Activated T-cell treated with anti-CD3 and anti-CD28 coated beads, Interleukin-2, amount 50 U/mL, for 4 hours (primary cell): ENCODE measurements around the gene CRY2. TPM values are rescaled to one million over a fixed set of nuclear protein-coding genes. Genes with fewer than 3 reads are reported as not detected.

ENCODE experiments used
- ATAC-seq, 2 donors: fragments of 200-7000 bp; cut with Tn5 transposase; one replicate each; pipeline ENCODE4 v1.10.0; 2021
- DNase-seq: peaks from one replicate; pipeline ENCODE4 v3.0.0-alpha.2; 2020
- H3K27me3 Mint-ChIP-seq: one replicate; pipeline ENCODE4 v1.8.0; 2021; ENCODE audit warnings: low read depth, mixed read lengths
- H3K36me3 Mint-ChIP-seq: one replicate; pipeline ENCODE4 v1.8.0; 2022; ENCODE audit warnings: mixed read lengths; ENCODE audit not compliant: insufficient read depth
- H3K4me1 Mint-ChIP-seq: one replicate; pipeline ENCODE4 v1.8.0; 2021; ENCODE audit warnings: low read depth, mixed read lengths
- H3K4me3 Mint-ChIP-seq: one replicate; pipeline ENCODE4 v1.8.0; 2021; ENCODE audit warnings: mild to moderate bottlenecking, moderate library complexity, mixed read lengths
- H3K9me3 Mint-ChIP-seq: one replicate; pipeline ENCODE4 v1.8.0; 2021; ENCODE audit warnings: mixed read lengths
- total RNA-seq, 3 donors: library from RNA; stranded (reverse); gene quantifications; one replicate each; pipeline ENCODE4 v1.2.1, GENCODE V29; 2021

CRY2 gene
- total RNA-seq, 3 donors from 2014 or later, result 19.7 to 21.9 (median 19.9) TPM

DNA sequence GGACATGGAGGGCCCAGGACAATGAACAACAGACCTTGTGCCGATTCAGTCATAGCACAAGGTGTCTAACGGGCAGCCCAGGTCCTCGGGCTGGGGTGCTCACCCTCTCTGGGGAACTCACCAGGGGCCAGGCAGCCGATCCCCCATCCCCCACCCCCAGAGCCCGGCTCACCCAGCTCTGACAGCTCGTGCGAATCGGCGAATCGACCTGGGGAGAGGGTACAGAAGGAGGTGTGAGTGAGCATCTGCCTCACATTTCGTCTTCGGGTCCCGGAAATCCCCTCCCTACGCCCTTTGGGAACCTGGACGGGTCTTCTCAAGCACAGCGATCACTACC is 70.0 kb downstream of the CRY2 start:
- Mint-ChIP-seq H3K4me1 (peaks cover 40% of the 10 kb centered on the region), H3K4me3 (peak overlapping the region; percentile 96), H3K9me3 (no peaks in the 10 kb centered on the region), H3K36me3 (peaks cover 9% of the 10 kb centered on the region), H3K27me3 (peaks cover 5% of the 10 kb centered on the region)
- ATAC-seq (no peak), DNase-seq (no peak)

DNA sequence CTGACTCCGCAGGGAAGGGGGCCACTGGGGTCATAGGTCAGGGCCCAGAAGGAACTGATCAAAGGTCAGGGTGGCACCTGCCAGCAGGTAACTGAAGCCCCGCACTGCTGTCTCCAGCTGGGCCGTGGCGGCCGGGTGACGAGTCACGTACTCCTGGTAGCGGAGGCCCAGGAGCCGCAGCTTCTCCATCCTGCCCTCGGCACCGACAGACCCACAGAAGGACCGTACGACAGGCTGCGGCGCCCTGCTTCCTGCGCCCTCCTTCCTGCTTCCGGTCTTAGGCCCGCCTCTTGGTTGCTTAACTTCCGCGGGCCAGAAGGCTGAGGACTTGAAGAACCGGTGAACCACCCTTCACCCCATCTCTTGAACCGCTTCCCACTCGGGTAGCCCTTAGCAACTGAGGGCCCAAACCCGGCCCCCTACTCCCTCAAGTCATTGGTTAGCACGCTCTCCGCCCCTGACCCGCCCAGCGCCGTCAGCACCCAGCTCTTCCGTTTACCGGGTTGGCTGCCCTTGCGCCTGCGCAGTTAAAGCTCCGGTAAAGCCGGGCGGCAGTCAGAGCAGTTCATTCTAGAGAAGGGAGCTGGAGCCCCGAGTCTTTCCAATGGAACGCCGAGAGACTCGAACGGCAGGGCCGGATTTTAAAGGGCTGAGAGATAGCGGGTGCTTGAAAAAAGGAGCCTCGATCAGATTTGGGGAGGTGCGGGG is 70.5 kb downstream of the CRY2 start, which contains the start of gene PEX16:
TSS of gene PEX16 (minus strand) at position 255 of the 708 bp plus-strand sequence. CDS start at position 189, 66 bp downstream.
- peak; percentile 87 for DNase-seq
- peaks cover 40% of the 10 kb centered on the region for H3K4me1 Mint-ChIP-seq
- peaks cover 5% of the 10 kb centered on the region for H3K27me3 Mint-ChIP-seq
- H3K36me3 Mint-ChIP-seq, result peaks cover 9% of the 10 kb centered on the region
- ATAC-seq, result peak; percentile 89 to 94
- no peaks in the 10 kb centered on the region for H3K9me3 Mint-ChIP-seq
- H3K4me3 Mint-ChIP-seq, result peak within 1 kb of the TSS; percentile 96

DNA sequence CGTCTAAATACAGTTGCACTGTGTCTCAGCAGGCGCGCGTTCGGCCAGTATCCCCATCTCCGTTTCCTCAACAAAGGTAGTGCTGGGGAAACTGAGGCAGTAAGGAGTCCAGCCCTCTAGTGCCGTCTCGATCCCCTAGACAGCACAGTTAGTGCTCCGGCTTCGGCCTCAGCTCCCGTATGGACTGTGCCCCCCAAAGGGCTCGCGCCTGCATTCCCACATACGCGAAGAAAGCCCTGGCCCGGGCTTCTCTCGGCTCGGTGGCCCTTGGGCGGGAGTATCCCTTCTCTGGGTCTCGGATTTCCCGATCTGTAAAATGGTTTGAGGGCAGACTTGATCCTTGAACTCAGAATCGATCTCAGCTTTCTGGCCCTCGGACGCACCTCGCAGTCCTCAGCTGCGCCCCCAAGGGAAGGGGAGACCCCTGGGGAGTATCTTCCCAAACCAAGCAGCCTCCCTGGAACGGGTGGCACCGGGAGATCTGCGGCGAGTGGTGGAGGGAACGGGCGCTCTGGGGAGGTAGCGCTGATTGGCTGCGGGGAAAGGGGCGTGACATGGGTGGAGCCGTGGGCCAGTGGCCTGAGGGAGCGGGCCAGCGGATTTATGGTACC is 71.2 kb downstream of the CRY2 start:
- peak overlapping the region; percentile 96 for H3K4me3 Mint-ChIP-seq
- peak; percentile 38 for DNase-seq
- H3K27me3 Mint-ChIP-seq, result peaks cover 8% of the 10 kb centered on the region
- peaks cover 43% of the 10 kb centered on the region for H3K4me1 Mint-ChIP-seq
- ATAC-seq, result peak; percentile 25 to 30
- H3K9me3 Mint-ChIP-seq, result no peaks in the 10 kb centered on the region
- H3K36me3 Mint-ChIP-seq, result peaks cover 9% of the 10 kb centered on the region

DNA sequence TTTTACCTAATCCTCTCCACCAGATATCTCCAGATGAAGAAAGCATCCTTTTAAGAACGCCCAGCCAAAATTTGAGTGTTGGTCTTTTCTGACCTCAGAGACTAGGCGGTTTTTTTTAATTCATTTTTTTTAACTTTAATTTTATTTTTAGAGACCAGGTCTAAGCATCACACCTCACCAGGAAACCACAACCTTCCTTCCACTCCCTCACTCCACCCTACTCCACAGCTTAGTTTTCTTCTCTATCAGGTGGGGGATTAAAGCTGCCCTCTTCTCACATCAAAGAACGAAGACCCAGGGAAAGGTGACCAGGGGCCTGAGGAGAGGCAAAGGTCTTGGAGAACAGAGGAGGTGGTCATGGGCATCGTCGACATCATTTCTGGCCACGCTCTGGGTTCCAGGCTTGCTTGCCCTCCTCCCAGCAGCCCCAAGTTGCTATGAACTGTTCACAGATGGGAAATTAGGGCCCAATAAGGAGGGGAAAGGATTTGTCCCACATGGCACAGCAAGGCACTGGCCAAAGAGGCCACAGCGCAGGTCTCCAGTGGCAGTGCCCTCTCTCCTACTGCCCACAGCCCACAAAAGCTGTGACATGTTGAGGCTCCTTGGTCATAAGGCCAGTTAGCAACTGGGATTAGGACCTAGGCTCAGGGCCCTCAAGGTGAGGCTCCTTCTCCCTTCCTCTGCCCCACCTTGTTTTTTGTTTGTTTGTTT is 71.8 kb downstream of the CRY2 start:
- Mint-ChIP-seq H3K27me3 (peaks cover 10% of the 10 kb centered on the region), H3K9me3 (no peaks in the 10 kb centered on the region), H3K36me3 (peaks cover 5% of the 10 kb centered on the region), H3K4me1 (peaks cover 45% of the 10 kb centered on the region), H3K4me3 (peak overlapping the region; percentile 96)
- no peak for DNase-seq
- ATAC-seq, result no peak

DNA sequence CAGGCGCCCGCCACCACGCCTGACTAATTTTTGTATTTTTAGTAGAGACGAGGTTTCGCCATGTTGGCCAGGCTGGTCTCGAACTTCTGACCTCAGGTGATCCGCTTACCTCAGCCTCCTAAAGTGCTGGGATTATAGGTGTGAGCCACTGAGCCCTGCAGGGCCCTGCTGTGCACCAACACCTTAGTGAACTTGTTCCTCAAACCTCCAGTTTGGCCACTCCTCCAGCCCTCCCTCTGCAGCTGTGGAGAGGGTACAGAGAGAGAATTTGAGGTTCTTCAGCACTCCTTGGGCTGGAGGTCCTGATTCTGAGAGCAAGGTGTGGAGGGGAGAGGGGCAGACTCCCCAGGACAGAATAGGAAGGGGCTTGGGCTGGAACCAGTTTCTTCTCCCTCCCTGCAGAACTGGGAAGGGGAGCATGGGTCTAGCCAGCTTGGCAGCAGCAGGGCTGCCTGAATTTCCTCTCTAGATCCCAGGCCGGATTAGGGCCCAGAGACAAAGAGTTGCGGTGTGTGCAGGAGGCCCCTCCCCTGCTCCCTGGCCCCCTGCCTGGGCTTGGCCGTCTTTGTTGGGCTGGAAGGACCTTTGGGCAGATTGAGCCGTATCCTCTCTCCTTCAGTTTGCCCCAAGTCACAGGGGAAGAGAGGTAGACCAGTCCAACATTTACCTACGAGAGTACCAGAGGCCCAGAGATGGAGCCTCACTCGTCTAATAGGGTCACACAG is 72.7 kb downstream of the CRY2 start:
- Mint-ChIP-seq H3K4me3 (peak overlapping the region; percentile 96), H3K27me3 (peaks cover 14% of the 10 kb centered on the region), H3K4me1 (peaks cover 47% of the 10 kb centered on the region), H3K36me3 (peaks cover 2% of the 10 kb centered on the region), H3K9me3 (no peaks in the 10 kb centered on the region)
- ATAC-seq (no peak), DNase-seq (no peak)

DNA sequence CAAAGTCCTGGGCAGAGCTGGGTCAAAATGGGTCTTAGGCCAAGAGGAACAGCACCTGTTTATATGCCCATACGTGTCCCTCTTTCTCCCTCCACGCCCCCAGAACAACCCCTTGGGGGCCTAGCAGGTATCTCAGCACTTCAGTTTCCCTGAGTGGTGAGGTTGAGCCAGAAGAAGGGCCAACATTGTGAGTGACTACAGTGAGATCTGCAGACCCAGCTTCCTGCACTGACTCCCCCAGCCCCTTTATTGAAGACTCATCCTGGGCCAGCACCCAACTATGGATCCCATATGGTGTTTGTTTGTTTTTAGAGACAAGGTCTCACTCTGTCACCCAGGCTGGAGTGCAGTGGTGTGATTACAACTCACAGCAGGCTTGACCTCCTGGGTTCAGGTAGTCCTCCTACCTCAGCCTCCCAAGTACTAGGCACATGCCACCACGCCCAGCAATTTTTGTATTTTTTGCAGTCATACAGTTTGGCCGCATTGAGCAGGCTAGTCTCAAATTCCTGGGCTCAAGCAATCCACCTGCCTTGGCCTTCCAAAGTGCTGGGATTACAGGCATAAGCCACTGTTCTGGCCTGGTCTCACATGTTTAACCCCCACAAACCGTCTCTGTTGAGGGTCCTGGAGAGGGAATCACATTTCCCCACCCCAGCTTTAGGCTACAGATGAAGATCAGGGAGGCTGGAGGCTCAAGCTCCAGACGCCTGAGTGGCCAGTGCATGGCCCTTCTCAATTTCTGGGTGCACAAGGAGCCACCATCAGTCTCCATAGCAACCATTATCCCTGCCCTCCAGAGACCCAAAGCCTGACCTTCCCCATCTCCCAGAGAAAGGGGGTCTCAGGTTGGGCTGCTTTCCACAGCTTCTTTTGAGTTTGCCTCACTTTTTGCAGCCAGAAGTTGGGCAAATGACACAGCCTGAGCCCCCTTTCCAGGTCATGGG is 73.5 kb downstream of the CRY2 start:
- DNase-seq (no peak), ATAC-seq (no peak)
- Mint-ChIP-seq H3K4me3 (peak overlapping the region; percentile 70), H3K27me3 (peaks cover 14% of the 10 kb centered on the region), H3K36me3 (no peaks in the 10 kb centered on the region), H3K4me1 (peaks cover 43% of the 10 kb centered on the region), H3K9me3 (no peaks in the 10 kb centered on the region)

DNA sequence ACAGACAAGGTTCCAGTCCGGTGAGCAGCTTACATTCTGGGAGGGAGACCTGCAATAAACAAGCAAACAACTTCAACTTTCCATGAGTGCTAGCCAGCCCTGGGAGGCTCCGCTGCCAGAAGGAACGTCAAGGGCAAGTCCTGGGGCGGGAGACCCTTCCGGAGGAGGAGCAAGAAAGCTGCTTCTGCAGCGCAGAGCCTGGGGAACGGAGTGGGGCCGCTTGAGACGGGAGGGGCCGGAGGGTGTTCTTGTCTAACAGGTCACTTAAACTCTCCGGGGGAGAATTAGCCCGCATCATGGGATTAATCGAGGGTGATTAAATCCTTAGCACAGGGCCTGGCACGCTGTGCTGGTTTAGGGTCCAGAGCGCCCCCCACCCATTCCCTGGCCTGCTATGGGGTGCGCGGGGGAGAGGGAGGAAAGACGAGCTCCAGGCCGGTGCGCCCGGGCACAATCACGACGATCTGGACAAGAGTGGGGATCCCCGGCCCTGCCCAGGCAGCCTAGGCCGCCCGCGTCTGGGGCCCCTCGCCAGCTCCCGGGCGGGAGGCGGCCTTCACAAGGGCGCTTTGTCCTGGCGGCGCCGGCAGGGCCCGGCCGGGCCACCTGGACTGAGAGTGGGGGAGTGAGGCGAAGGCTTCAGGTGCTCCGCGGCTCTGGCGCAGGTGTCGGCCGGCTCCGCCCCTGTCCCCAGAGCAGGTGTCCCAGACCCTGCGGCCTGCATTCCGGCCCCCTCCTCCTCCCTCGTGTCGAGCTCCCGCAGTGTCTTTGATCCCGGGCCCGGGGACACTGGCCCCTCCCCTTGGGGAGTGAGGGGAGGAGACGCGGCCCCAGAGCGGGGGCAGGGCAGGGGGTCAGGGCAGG is 74.5 kb downstream of the CRY2 start:
- no peak for ATAC-seq
- Mint-ChIP-seq H3K27me3 (peaks cover 14% of the 10 kb centered on the region), H3K4me3 (peak overlapping the region; percentile 70)

DNA sequence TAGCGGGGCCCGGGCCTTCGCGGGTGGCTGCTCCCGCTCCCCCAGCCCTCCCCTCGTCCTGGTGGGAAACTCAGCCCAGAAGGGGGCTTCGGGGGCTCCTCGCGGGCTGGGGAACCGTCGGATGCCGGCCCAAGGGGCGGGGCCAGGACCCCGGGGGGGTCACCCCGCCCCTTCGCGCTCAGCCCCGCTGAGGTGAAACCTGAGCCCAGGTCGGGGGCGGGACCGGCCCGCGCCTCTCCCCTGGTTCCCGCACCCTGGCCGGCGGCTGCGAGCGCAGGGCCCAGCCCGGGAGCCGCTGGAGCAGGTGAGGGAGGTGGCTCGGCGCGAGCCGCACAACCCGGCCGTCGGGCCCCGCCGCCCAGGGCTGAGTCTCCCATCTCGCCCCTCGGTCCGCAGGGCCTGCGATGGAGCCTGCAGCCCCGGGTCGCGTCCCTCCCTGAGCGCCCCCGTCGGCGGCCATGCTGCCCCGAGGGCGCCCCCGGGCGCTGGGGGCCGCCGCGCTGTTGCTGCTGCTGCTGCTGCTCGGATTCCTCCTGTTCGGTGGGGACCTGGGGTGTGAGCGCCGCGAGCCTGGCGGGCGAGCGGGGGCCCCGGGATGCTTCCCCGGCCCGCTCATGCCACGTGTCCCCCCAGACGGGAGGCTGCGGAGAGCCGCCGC is 75.3 kb downstream of the CRY2 start, which contains the start of gene LARGE2:
TSS of gene LARGE2 (plus strand) at position 232 of the 658 bp plus-strand sequence. CDS start at position 459, 227 bp downstream.
- DNase-seq, result no peak
- Mint-ChIP-seq H3K27me3 (peaks cover 14% of the 10 kb centered on the region), H3K9me3 (no peaks in the 10 kb centered on the region), H3K36me3 (no peaks in the 10 kb centered on the region), H3K4me3 (peak within 1 kb of the TSS; percentile 78), H3K4me1 (peaks cover 36% of the 10 kb centered on the region)
- ATAC-seq, result no peak

More for the DNA sequence above, 74.5 kb downstream of the CRY2 start:
- H3K9me3 Mint-ChIP-seq, result no peaks in the 10 kb centered on the region
- DNase-seq, result no peak
- no peaks in the 10 kb centered on the region for H3K36me3 Mint-ChIP-seq
- peaks cover 34% of the 10 kb centered on the region for H3K4me1 Mint-ChIP-seq

DNA sequence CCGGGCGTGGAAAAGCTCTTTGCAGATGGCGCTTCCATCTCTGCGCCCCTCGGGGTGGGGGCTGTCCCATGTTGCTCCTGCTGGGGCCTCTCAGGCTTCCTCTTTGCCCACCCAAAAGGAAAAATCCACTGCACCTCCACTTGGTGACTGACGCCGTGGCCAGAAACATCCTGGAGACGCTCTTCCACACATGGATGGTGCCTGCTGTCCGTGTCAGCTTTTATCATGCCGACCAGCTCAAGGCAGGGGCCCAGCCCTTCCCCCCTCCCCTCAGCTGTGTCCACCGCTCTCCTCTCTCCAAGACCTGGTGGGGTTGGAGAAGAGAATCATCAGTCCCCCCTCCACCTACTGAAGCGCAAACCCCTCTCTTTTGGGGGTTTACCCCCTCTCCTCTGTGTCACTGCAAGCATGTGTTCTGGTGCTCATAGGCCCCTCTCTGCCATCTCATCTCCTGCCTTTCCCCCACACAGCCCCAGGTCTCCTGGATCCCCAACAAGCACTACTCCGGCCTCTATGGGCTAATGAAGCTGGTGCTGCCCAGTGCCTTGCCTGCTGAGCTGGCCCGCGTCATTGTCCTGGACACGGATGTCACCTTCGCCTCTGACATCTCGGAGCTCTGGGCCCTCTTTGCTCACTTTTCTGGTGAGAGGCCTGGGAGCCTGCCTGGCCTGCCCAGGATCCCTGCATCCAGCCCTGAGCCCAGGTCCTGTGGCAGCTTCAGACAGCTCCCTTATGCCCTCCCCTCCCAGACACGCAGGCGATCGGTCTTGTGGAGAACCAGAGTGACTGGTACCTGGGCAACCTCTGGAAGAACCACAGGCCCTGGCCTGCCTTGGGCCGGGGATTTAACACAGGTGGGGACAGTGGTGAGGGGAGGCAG is 77.0 kb downstream of the CRY2 start:
- ATAC-seq (no peak), DNase-seq (no peak)
- Mint-ChIP-seq H3K4me3 (peak overlapping the region; percentile 68), H3K36me3 (no peaks in the 10 kb centered on the region), H3K4me1 (peaks cover 34% of the 10 kb centered on the region), H3K27me3 (peaks cover 14% of the 10 kb centered on the region), H3K9me3 (no peaks in the 10 kb centered on the region)

DNA sequence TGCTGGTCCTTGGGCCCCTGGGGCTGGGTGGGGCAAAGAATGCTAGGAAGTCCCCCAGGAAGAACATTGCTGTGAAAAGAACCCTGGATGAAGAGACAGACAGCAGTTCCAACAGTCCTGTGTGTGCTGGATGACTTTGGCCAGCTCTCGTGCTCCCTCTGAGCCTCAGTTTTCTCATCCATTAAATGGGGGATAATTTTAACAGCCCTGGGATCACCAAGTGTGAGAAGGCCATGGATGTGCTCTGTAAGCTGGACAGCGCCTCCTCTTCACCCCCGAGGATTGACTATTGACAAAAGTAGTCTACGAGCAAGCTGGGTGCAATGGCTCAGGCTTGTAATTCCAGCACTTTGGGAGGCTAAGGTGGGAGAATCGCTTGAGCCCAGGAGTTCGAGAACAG is 77.7 kb downstream of the CRY2 start:
- peaks cover 34% of the 10 kb centered on the region for H3K4me1 Mint-ChIP-seq
- no peaks in the 10 kb centered on the region for H3K36me3 Mint-ChIP-seq
- no peak for ATAC-seq
- peak overlapping the region; percentile 68 for H3K4me3 Mint-ChIP-seq
- H3K9me3 Mint-ChIP-seq, result no peaks in the 10 kb centered on the region
- H3K27me3 Mint-ChIP-seq, result peaks cover 14% of the 10 kb centered on the region
- no peak for DNase-seq

DNA sequence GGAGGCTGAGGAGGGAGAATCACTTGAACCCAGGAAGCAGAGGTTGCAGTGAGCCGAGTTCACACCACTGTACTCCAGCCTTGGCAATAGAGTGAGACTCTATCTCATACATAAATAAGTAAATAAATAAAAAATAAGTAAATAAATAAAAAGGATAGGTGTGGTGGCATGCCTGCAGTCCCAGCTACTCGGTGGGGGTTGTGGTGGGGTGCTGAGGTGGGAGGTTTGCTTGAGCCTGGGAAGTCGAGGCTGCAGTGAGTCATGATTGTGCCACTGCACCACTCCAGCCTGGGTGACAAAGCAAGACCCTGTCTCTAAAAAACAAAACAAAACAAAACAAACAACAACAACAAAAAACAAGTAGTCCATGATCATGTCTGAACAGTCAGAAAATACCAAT is 78.3 kb downstream of the CRY2 start:
- no peak for ATAC-seq
- Mint-ChIP-seq H3K27me3 (peaks cover 14% of the 10 kb centered on the region), H3K4me1 (peaks cover 36% of the 10 kb centered on the region), H3K4me3 (no peak overlapping the region), H3K9me3 (no peaks in the 10 kb centered on the region), H3K36me3 (no peaks in the 10 kb centered on the region)
- DNase-seq, result no peak
